Breast epithelium (tissue), 3 donors: Measurements from ENCODE around the gene RBM19.

Source experiments
- POLR2A ChIP-seq: fragments of 450-650 bp; IDR thresholded peaks from one replicate; pipeline ENCODE4 v1.6.1; 2016; ENCODE audit warnings: antibody characterized with exemption, mild to moderate bottlenecking, moderate library complexity
- POLR2AphosphoS5 ChIP-seq, 3 donors: sonication (generic); formaldehyde crosslinking; IDR thresholded peaks; one replicate each; pipeline ENCODE4 v1.6.1; 2017; ENCODE audit warnings: antibody characterized with exemption in 3 of 3
- TF ChIP-seq, protein P1 (sequence below), 3 donors: fragments of 450-650 bp; IDR thresholded peaks; one replicate each; pipeline ENCODE4 v1.5.1; 2016 to 2017; ENCODE audit warnings: antibody characterized with exemption in 3 of 3, mild to moderate bottlenecking in 3 of 3, moderate library complexity in 3 of 3

DNA sequence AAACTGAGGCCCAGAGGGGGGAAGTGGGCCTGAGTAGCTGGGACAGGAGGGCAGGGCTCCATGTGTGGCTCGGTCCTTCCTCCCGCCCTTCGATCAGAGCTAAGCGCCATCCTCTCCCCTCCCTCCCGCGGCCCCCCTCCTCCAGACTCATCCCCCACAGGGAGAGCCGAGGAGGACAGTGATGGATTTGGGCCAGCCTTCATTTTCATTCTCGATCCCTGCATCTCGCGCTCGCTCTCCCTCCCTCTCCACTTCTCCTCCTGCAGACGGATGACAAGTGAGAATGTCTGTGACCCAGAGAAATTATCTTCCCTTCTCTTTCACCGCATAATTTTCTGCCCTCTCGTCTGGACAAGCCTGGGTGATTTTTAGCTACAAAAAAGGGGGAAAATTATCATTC lies 183.3 kb downstream of the RBM19 start:
- TF ChIP-seq, protein P1, sequence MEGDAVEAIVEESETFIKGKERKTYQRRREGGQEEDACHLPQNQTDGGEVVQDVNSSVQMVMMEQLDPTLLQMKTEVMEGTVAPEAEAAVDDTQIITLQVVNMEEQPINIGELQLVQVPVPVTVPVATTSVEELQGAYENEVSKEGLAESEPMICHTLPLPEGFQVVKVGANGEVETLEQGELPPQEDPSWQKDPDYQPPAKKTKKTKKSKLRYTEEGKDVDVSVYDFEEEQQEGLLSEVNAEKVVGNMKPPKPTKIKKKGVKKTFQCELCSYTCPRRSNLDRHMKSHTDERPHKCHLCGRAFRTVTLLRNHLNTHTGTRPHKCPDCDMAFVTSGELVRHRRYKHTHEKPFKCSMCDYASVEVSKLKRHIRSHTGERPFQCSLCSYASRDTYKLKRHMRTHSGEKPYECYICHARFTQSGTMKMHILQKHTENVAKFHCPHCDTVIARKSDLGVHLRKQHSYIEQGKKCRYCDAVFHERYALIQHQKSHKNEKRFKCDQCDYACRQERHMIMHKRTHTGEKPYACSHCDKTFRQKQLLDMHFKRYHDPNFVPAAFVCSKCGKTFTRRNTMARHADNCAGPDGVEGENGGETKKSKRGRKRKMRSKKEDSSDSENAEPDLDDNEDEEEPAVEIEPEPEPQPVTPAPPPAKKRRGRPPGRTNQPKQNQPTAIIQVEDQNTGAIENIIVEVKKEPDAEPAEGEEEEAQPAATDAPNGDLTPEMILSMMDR (IDR thresholded peaks at IDR 0.05): no peak
- no peak for TF ChIP-seq POLR2AphosphoS5 (IDR thresholded peaks at IDR 0.05)
- TF ChIP-seq POLR2A: no peak
